ENCODE results near the gene KLRG1.

KLRG1 gene

DNA sequence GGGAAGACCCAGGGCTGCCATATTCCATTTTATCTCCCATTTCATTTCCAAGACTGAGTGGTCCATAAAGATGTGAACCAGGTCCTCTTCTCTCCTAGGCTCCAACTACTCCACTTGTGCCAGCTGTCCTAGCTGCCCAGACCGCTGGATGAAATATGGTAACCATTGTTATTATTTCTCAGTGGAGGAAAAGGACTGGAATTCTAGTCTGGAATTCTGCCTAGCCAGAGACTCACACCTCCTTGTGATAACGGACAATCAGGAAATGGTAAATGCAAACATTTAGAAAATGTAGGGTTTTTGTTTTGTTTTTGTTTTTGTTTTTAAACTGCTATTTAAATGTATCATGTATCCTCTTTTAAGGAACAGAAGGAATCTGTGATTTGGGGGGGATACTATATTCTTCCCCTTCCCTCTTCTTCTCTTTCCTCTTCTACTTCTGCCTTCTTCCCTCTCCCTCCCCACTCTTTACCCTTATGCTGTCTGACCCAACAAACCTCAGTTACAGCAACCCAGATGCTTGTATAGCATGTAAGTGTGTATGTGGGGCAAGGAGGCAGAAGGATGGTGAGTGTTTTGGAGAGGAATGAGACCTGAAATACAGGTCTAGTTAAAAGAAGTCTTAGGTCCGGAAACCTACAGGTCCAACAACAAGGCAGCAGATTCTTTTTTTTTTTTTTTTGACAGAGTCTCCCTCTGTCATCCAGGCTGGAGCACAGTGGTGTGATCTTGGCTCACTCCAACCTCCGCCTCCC, 5.9 kb downstream of the KLRG1 start:
- no peak overlapping the region for H3K4me3 ChIP-seq (ENCODE audit: control insufficient read depth, low read depth, low read length)
- DNase-seq (ENCODE audit: low read depth), result no peak
- no peak for TF ChIP-seq CTCF (conservative IDR thresholded peaks at IDR 0.05; ENCODE audit: control insufficient read depth, insufficient read depth, low read depth, low read length)

DNA sequence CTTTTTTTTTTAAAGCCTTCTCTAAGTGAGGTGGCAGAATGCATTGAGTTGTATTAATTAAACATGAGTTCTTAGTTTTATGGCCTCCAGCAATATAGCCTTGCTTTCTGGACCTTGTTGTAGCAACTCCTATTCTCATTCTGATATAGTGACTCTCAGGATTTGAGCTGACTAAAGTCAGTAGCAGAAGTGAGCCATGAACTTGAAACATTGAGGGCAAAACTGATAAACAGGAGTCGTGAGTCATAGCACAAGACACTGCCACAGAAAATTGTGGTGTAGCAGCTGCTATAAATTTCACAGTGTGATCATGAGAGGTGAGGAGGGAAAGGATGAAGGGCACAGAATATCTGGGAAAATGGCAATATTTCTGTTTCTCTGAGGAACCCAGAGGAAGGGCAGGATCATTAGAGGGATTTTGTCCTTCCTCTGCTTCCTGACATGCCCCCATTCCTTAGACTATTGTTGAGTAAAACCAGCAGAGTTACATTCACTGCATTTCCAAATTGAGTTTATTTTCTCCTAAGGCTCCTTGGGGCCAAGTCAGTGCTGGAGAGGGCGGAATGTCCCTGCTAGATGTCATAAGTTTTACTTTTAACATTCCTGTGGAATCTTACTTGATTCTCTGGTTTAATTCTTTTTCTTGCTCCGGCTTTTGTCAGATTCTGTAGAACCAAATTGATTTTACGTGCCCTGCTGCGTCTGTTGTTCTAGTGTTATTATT, 7.5 kb downstream of the KLRG1 start:
- no peak overlapping the region for H3K4me3 ChIP-seq (ENCODE audit: control insufficient read depth, low read depth, low read length)
- no peak for TF ChIP-seq CTCF (conservative IDR thresholded peaks at IDR 0.05; ENCODE audit: control insufficient read depth, insufficient read depth, low read depth, low read length)
- peak; percentile 41 for DNase-seq (ENCODE audit: low read depth)

- H3K4me3 ChIP-seq (ENCODE audit: control insufficient read depth, low read depth, low read length), result no peak overlapping the region
- no peak for DNase-seq (ENCODE audit: low read depth)
- no peak for TF ChIP-seq CTCF (conservative IDR thresholded peaks at IDR 0.05; ENCODE audit: control insufficient read depth, insufficient read depth, low read depth, low read length)
Observed at GRCh38 chr12:9001233-9001632, 11.9 kb downstream of the KLRG1 start.

GRCh38 chr12:9002335-9002734, 13.0 kb downstream of the KLRG1 start:
- no peak for TF ChIP-seq CTCF (conservative IDR thresholded peaks at IDR 0.05; ENCODE audit: control insufficient read depth, insufficient read depth, low read depth, low read length)
- DNase-seq (ENCODE audit: low read depth), result no peak
- no peak overlapping the region for H3K4me3 ChIP-seq (ENCODE audit: control insufficient read depth, low read depth, low read length)

- DNase-seq (ENCODE audit: low read depth), result no peak
- no peak for TF ChIP-seq CTCF (conservative IDR thresholded peaks at IDR 0.05; ENCODE audit: control insufficient read depth, insufficient read depth, low read depth, low read length)
- H3K4me3 ChIP-seq (ENCODE audit: control insufficient read depth, low read depth, low read length), result no peak overlapping the region
Observed at GRCh38 chr12:9022592-9022991, 33.2 kb downstream of the KLRG1 start.

DNA sequence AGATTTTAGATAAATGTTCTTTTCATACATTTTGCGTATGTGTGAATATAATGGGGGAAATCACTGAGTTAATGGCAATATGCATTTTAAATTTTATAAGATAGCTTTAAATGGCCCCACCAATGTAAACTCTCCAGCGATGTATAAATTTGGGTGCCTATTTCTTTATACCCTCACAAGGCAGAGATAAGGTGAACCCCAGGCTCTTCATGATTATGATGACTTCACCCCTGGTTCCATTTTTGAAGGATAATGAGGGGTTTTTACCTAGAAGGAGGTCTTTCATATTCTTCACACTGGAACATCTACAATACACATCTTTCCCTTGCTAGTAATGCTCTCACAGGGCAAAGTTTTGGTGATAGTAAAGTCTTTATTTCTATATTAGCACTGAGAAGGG, 35.2 kb downstream of the KLRG1 start:
- TF ChIP-seq CTCF (conservative IDR thresholded peaks at IDR 0.05; ENCODE audit: control insufficient read depth, insufficient read depth, low read depth, low read length), result no peak
- no peak for DNase-seq (ENCODE audit: low read depth)
- no peak overlapping the region for H3K4me3 ChIP-seq (ENCODE audit: control insufficient read depth, low read depth, low read length)
